Measurements from ENCODE around the gene APOA1.

GRCh38 chr11:116855413-116855812 lies 18.0 kb upstream of the APOA1 start:
- TF ChIP-seq POLR2A (IDR thresholded peaks at IDR 0.05): no peak
- TF ChIP-seq CTCF (IDR thresholded peaks at IDR 0.05): no peak
- TF ChIP-seq EP300 (IDR thresholded peaks at IDR 0.05): no peak

Data from gastroesophageal sphincter (tissue), 3 donors.